COR-L47 (cell line): Measurements from ENCODE around the gene SIRT2.
A peak's percentile ranks its signal among the peaks of the same experiment; 100 is the strongest.
"Not testable (repeated sequence)": the region's sequence is repeated elsewhere in the genome, so short reads cannot be mapped to it uniquely, and the experiment has no call there.

Source experiments
- DNase-seq: peaks from one replicate; lab custom pipeline; 2025; lab: John Stamatoyannopoulos, UW

SIRT2 gene

DNA sequence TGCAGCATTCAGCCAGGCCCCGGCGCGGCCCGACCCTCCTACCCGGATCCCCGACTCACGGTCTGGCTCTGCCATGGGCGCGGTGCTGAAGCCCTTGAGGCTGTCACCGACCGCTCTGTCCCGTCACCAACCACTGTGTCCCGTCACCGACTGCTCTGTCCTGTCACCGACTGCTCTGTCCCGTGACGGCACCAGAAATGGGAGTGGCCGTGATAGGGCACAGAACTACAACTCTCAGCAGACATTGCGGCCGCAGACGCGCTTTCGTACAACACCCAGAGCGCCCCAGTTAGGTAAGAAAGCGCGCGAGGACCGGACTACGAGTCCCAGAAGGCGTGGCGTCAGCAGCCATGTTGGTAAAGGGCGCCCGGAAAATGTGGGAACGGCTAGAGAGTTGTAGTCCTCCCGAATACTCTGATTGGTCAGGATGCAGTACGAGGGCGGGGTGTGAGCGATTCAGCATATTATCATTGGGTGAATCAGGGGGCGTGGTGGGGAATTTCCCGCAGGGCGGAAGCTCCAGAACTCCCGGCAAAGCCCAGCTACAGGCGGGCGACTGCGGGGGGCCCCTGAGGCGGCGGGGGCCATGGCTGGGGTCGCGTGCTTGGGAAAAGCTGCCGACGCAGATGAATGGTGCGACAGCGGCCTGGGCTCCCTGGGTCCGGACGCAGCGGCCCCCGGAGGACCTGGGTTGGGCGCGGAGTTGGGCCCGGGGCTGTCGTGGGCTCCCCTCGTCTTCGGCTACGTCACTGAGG lies at the start of gene SIRT2, which contains the start of gene NFKBIB:
Gene SIRT2 (minus strand): TSS at position 172 of the 755 bp plus-strand sequence. CDS start 97 bp downstream, at position 75.
Gene NFKBIB (plus strand): TSS at position 523 of the 755 bp plus-strand sequence. CDS start 64 bp downstream, at position 587.
- peak; percentile 100 for DNase-seq

DNA sequence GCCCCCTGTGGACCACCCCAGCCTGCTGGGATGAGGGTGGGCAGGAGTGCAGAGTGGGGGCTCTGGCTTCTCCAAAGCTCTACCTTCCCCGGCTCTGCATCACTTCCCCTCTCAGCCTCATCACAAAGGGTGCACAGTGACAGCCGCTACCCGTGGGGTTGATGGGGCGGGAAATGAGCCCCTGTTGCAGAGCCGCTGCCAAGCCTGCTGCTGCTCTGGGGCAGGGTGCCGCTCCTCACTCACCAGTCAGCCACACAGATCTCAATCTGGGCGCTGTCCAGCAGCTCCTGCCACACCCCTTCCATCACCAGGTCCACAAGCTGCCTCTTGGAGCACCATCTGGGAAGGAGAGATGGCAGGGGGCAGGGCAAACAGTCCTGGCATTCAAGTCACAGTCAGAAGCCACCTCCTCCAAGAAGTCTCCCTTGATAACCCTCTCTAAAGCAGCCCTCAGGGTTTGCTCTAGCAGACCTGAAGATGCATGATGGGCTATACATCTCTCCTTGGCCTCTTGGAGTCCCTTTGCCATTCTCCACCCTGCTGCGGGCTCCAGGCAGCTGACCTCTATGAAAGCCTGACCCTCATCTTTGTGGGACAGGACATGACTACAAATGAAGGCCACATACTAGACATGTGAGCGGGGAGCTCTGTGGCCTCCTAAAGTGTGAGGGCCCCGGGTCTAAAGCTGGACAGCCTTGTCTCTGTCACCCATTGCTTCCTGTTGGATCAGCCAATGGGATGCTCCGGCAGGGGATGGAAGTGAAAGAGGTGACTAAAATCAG lies 47.0 kb upstream of the SIRT2 start:
- no peak for DNase-seq

DNA sequence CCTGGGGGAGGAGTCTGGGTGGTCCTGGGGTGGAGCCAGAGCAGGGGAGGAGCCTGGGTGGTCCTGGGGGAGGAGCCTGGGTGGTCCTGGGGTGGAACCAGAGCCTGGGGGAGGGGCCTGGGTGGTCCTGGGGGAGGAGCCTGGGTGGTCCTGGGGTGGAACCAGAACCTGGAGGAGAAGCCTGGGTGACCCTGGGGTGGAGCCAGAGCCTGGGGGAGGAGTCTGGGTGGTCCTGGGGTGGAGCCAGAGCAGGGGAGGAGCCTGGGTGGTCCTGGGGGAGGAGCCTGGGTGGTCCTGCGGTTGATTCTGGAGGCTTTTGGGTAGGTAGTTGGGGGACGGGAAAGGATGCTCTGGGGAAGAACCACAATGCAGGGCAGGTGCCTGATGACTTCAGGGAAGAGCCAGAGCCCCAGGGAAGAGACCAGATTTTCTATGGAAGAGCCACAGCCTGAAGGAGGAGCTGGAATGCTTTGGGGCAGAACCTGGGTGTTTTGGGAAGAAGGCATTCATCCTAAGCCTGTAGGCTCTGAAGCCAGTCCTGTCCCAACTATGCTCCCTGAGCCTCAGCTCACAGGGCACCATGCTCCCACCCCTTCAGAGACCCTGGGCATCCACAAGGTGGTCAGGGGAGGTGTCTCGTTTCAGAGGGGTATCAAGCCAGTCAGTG lies 46.3 kb upstream of the SIRT2 start:
- DNase-seq = no peak

DNA sequence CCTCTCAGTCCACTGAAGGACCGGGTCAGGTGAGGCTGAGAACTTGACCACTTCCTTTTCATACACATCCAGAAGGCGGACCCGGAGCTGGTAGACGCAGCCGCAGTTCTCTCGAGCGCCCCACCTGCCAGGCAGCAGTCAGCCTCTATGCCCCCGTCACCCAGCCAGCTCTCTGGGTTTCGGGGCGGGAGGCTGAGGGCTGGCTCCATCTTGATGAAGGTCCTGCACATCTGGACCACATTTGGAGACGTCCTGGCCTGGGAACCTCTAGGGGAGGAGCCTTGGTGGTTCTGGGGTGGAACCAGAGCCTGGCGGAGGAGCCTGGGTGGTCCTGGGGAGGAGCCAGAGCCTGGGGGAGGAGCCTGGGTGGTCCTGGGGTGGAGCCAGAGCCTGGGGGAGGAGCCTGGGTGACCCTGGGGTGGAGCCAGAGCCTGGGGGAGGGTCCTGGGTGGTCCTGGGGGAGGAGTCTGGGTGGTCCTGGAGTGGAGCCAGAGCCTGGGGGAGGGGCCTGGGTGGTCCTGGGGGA lies 45.6 kb upstream of the SIRT2 start:
- no peak for DNase-seq

DNA sequence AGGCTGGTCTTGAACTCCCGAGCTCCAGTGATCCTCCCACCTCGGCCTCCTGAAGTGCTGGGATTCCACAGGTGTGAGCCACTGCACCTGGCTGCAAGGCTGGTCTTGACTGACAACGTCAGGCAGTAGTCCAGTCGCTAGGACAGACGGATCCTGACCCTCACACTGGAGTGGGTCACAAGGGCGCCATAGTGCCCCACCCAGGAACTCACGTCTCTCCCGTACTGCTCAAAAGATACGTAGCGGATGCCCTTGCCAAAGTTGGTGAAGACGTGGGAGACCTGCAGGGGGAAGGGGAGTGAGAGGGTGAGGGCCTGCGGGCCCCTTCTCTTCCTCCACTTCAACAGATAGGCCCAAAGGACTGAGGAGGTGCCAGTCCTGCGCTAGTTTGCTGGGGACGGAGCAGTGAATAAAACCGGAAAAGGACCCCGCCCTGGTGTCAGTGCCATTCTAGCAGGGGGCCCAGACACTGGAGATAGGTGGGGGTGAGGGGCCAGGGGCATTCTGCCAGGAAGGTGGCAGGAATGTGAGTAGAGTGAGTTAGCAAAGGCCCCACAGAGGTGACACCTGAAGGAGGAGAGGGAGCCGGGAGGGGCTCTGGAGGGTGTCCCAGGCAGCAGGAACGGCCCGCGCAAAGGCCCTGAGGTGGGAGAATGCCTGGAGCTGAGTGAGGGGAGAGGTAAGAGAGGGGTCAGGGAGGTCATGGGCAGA lies 43.2 kb upstream of the SIRT2 start:
- DNase-seq = no peak

DNA sequence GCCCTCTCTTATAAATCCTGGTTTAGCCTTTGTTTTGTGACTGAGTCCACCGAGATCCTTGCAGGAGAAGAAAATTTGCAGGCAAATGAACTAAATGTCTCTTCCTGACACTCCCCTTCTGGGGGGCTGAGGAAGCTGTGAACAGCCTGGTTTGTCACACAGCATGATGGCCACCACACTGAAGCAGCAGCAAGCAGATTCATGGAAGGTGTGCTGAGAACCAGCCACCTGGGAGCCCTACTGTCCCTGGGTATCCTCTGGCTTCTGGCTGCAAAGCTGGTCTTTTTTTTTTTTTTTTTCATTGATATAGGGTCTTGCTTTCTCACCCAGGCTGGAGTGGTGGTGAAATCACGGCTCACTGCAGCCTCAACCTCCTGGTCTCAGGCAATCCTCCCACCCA lies 42.6 kb upstream of the SIRT2 start:
- DNase-seq = no peak

DNA sequence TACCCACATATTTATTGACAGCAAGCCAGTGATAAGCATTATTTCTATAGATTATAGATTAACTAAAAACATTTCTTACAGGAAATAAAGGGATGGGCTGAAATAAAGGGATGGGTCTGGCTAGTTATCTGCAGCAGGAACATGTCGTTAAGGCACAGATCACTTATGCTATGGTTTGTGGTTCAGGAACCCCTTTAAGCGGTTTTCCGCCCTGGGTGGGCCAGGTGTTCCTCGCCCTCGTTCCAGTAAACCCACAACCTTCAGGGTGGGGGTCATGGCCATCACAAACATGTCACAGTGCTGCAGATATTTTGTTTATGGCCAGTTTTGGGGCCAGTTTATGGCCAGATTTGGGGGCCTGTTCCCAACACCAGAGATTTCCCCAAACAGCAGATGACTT lies 42.0 kb upstream of the SIRT2 start:
- not testable (repeated sequence) for DNase-seq

DNA sequence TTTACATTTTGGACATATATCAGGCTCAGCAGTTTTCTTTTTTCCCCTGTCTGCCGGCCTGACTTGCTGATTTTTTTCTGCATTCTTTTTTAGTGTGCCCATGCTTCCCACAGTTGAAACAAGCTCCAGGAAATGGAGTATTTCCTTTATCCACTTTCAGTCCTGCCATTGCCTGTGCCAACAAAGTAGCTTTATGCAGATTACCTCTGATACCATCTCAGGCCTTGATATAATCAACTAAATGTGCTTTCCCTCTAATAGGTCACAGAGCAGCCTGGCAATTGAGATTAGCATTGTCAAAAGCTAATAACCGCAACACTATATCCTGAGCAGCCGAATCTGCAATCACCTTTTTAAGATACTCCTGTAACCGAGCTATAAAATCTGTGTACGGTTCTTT lies 40.5 kb upstream of the SIRT2 start:
- no peak for DNase-seq

DNA sequence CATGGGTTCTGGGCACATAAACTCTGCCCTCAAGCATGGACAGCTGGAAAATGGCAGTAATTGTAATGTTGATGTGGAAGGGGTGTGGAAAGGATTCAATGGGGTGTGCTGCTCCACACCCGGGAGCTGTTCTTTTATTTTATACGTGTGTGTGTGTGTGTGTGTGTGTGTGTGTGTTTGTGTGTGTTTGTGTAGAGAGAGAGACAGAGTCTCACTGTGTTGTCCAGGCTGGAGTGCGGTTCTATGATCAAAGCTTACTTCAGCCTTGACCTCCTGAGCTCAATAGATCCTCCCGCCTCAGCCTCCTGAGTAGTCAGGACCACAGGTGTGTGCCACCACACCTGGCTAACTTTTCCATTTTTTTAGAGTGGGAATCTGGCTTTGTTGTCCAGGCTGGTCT lies 34.1 kb upstream of the SIRT2 start:
- DNase-seq = no peak

DNA sequence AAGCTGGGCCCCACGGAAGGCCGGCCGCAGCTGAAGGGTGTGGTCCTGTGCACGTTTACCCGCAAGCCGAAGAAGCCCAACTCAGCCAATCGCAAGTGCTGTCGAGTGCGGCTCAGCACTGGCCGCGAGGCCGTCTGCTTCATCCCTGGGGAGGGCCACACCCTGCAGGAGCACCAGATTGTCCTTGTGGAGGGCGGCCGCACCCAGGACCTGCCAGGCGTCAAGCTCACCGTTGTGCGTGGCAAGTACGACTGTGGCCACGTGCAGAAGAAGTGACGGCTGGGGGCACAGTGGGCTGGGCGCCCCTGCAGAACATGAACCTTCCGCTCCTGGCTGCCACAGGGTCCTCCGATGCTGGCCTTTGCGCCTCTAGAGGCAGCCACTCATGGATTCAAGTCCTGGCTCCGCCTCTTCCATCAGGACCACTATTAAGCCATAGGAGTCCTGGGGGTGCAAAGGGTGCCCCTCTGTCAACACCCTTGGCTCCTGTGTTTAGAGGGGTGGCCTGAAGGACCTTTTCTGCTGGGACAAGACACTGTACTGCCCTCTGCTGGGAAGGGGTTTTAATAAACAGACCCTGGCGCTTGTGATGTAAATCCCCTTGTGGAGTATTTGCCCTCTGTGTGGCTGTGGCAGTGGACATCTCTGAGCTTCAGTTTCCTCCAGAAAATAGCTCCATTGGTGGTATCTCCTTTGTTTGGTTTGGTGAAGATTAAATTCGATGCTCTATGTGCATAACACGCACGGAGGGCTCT lies 33.2 kb upstream of the SIRT2 start:
- DNase-seq = peak; percentile 10

DNA sequence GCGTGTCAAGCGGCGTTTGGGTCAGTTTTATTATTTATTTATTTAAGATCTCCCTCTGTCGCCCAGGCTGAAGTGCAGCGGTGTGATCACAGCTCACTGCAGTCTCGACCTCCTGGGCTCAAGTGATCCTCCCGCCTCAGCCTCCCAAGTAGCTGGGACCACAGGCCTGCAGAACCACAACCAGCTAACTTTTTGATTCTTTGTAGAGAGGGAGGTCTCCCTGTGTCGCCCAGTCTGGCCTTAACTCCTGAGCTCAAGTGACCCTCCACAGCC lies 32.0 kb upstream of the SIRT2 start:
- no peak for DNase-seq

DNA sequence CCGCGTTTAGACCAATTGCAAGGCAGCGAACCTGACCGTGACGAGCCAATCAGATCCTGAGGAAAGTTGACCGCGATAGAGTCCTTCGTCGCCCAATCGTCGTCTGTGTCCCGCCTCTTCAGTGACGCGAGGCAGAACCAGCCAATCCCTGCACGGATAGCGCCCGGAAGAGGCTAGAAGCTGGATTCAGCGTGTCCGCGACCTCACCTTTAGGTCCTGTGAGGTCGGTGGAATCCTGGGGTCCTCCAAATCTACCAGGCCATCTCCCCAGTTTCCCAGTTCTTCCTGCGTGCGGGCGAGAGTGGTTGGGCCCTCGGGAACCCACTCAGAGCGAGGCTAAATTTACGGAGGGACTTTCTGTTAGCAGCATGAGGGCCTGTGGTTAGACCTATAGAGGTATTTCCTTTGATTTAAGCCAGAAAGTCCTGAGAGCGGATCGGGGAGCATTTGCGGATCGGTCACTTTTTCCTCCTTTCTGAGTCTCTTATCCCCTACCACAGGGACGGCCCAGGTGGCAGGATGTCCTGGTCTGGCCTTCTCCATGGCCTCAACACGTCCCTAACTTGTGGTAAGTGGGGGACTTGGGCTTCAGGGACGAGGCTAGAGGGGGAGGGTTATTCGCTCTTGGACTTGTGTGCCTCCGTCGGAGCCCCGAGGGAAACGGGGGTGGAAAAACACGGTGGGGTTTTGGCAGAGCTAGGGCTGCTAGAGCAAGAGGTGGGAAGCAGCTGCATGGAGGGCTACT lies 31.5 kb upstream of the SIRT2 start, which contains the start of gene MRPS12:
Gene MRPS12 (plus strand): TSS at position 169 of the 745 bp plus-strand sequence. CDS start 351 bp downstream, at position 520.
- DNase-seq = peak; percentile 99

DNA sequence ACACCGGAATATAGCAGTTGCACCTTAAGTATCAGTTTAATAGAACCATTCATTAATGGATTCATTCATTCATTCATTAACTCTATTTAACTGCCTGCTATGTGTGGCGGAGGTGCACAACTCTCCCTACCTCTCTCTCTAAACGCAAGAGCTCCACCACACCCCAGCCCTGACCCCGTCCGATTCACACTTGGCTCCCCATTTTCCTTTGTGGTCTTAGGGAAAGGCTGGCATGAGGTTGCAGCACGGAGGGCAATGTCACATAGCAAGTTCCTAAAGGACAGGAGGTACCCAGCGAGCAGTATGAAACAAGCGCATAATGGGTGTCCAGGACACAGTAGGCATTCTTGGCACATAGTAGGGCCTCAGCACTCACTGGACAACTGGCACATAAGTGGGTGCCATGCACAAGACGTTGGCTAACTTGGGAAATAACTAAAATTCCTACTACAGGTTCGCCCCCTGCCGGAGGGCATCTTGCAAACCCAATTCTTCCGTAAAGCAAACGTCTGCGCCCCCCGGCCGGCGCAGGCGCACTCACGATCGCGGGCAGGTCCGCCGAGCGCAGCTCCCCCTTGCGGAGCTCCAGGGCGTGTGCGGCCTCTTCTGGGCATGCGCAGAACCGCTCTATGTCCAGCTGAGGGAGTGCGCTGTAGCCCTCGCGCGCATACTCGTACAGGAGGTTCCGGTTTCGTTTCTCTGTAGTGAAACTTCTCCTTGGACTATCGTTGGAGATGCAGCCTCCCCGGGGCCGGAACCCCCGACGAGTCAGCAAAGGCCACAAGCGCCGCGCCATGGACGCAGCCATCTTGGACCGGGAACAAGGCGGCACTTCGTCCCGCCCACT lies 30.7 kb upstream of the SIRT2 start, which contains the start of gene SARS2:
Gene SARS2 (minus strand): TSS at position 835 of the 847 bp plus-strand sequence. CDS start 27 bp downstream, at position 808.
- peak; percentile 93 for DNase-seq

DNA sequence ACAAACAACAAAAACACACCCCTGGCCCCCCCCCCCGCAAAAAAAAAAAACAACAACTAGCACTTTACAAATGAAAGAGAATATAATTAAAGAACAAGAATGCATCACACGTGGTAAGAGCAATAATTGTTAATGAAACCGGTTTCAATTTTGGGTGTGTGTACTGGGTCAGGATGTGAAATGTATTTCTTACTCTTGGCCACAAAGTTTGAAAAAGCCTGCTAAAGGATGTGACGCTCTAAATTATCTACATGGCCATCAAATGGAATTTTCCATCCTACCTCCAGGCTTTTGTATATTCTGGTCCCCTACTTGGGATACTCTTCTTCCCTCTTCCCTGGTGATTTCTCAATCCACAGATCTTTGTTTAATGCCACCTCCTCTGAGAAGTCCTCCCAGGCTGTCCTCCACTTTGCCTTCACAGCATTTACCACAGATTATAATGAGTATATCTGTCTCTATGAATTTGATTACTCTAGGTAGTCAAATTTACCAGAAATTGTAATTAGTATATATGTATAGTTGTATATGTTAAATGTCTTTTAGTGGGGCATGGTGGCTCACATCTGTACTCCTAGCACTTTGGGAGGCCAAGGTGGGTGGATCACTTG lies 29.1 kb upstream of the SIRT2 start:
- no peak for DNase-seq

DNA sequence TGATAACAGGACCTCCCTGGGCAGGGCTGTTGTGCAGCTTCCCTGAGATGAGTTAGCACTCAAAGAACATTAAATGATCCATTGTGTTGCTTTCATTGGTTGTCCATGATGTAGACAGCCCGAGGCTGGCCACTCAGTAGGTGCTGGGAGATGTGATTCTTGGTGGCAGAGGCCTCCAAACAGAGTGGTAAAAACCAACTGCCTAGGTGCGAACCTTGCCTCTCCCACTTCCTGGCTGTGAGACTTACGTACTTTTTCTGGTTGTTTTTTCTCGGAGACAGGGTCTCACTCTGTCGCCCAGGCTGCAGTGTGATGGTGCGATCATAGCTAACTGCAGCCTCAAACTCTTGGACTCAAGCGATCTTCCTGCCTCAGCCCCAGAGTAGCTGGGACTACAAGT lies 25.0 kb upstream of the SIRT2 start:
- DNase-seq = no peak

DNA sequence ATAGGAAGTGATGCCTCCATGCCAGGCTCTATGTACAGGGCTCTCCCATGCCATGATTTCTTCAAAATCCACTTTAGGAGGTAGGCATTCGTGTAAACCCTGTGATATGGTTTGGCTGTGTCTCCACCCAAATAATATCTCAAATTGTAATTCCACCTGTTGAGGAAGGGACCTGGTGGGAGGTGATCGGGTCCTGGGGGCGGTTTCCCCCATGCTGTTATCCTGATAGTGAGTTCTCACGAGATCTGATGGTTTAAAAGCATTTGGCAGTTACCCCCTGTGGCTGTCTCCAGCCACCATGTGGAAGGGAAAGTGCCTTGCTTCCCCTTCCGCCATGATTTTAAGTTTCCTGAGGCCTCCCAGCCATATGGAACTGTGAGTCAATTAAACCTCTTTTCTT lies 23.1 kb upstream of the SIRT2 start:
- no peak for DNase-seq

DNA sequence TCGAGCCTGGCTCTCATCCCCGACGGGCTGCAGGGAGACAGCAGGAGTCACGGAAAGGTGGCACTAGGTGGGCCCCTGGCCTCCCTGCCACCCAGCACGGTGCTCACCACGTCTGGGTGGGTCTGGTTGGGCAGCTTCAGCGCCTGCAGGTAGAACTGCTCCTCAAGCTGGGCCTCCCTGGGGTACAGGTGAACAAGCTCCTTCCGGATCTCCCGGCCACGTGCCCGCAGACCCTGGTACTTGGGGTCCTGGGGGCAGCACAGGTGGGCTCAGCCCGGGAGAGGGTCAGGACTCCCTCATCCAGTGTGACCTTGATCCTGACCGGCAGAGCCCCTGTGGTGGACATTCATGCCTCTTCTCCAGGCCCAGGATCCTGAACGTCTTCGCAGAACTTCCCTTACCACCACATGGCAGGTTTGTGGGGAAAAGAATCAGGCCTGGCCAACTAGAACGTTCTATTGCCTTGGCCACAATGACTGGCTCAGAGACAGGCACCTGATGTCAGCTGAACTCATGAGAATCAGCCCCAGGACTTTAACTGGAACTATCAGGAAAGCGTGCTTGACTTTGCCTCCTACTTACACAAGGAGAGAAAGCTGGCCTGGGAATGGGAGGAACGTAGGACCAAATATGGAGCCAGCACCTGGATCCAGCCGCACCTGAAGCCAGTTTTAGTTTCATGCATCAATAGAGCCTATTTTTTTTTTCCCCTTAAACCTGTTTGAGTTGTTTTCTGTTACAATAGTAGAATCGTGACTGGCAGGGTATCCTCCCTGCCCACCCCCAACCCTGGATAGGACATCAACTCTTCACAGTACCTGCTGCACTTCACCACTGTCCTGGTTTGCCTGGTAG lies 22.2 kb upstream of the SIRT2 start:
- no peak for DNase-seq
